ENCODE data around the gene CHRNA1.

- TF ChIP-seq CTCF (IDR thresholded peaks at IDR 0.05), result no peak
- TF ChIP-seq POLR2A (IDR thresholded peaks at IDR 0.05), result no peak
These were observed 11.8 kb downstream of the CHRNA1 start for GRCh38 chr2:174752403-174753037.

Data from adrenal gland (tissue), 5 donors.